GM23338 (cell line): ENCODE data around the gene PHRF1. TPM values are rescaled to one million over a fixed set of nuclear protein-coding genes. Genes with fewer than 3 reads are reported as not detected.

Experiments used
- ATAC-seq: fragments of 200-7000 bp; cut with Tn5 transposase; 3 replicates; pipeline ENCODE4 v1.9.1; 2020
- DNase-seq: peaks from one replicate; pipeline ENCODE4 v3.0.0-alpha.2; 2015; ENCODE audit warnings: low spot score
- H2AFZ ChIP-seq: fragments of 200-600 bp; sonication (generic); 2 replicates; pipeline ENCODE4 v1.8.0; 2016; ENCODE audit warnings: antibody characterized with exemption, mild to moderate bottlenecking, moderate library complexity
- H3F3A ChIP-seq: fragments of 200-600 bp; sonication (generic); replicated peaks from 2 replicates; pipeline ENCODE4 v1.8.0; 2017; ENCODE audit warnings: antibody characterized with exemption, mixed run types, low read depth
- H3K27ac ChIP-seq: fragments of 200-600 bp; sonication (generic); 2 replicates; pipeline ENCODE4 v1.6.1; 2016; ENCODE audit warnings: low read depth
- H3K27me3 ChIP-seq: fragments of 200-600 bp; sonication (generic); 2 replicates; pipeline ENCODE4 v1.8.0; 2016; ENCODE audit warnings: mild to moderate bottlenecking, mixed run types, moderate library complexity; ENCODE audit not compliant: insufficient read depth
- H3K36me3 ChIP-seq: fragments of 200-600 bp; sonication (generic); 2 replicates; pipeline ENCODE4 v1.8.0; 2016; ENCODE audit warnings: mild to moderate bottlenecking; ENCODE audit not compliant: insufficient read depth
- H3K4me1 ChIP-seq: fragments of 200-600 bp; sonication (generic); 2 replicates; pipeline ENCODE4 v1.8.0; 2016; ENCODE audit warnings: mild to moderate bottlenecking, moderate library complexity; ENCODE audit not compliant: insufficient read depth
- H3K4me2 ChIP-seq: fragments of 200-600 bp; sonication (generic); 2 replicates; pipeline ENCODE4 v1.7.1; 2017; ENCODE audit warnings: mixed run types
- H3K4me3 ChIP-seq: fragments of 200-600 bp; sonication (generic); 2 replicates; pipeline ENCODE4 v1.6.1; 2016; ENCODE audit warnings: mixed run types
- H3K79me2 ChIP-seq: fragments of 200-600 bp; sonication (generic); replicated peaks from 2 replicates; pipeline ENCODE4 v1.8.0; 2017; ENCODE audit warnings: mild to moderate bottlenecking; ENCODE audit not compliant: insufficient read depth
- H3K9me2 ChIP-seq: fragments of 200-600 bp; sonication (generic); 2 replicates; pipeline ENCODE4 v1.8.0; 2017; ENCODE audit not compliant: insufficient read depth
- H4K20me1 ChIP-seq: fragments of 200-600 bp; sonication (generic); replicated peaks from 2 replicates; pipeline ENCODE4 v1.8.0; 2017; ENCODE audit warnings: mild to moderate bottlenecking; ENCODE audit not compliant: insufficient read depth
- H3K27ac Mint-ChIP-seq: 2 replicates; pipeline ENCODE4 v1.8.0; 2020; ENCODE audit warnings: inconsistent platforms, mild to moderate bottlenecking, moderate library complexity, mixed read lengths
- H3K27me3 Mint-ChIP-seq: 3 replicates; pipeline ENCODE4 v1.8.0; 2022; ENCODE audit warnings: low read depth, mild to moderate bottlenecking, moderate library complexity, mixed read lengths, inconsistent platforms; ENCODE audit not compliant: insufficient read depth, poor library complexity
- H3K36me3 Mint-ChIP-seq: 3 replicates; pipeline ENCODE4 v1.8.0; 2021; ENCODE audit warnings: low read depth, mild to moderate bottlenecking, inconsistent platforms, moderate library complexity, mixed read lengths
- H3K4me1 Mint-ChIP-seq: 3 replicates; pipeline ENCODE4 v1.8.0; 2020; ENCODE audit warnings: mild to moderate bottlenecking, inconsistent platforms, mixed read lengths
- H3K4me3 Mint-ChIP-seq: 3 replicates; pipeline ENCODE4 v1.8.0; 2021; ENCODE audit warnings: moderate library complexity, mild to moderate bottlenecking, inconsistent platforms, mixed read lengths
- H3K9me3 Mint-ChIP-seq: 3 replicates; pipeline ENCODE4 v1.8.0; 2020; ENCODE audit warnings: moderate library complexity, mild to moderate bottlenecking, inconsistent platforms, mixed read lengths
- CREB1 ChIP-seq: fragments of 250-450 bp; sonication (Bioruptor Pico); IDR thresholded peaks from 2 replicates; pipeline ENCODE4 v1.5.0; 2020; ENCODE audit warnings: low read depth, mild to moderate bottlenecking, moderate library complexity
- ETS1 ChIP-seq: IDR thresholded peaks from 2 replicates; pipeline ENCODE4 v1.6.1; 2016; ENCODE audit warnings: antibody characterized with exemption
- EZH2 ChIP-seq: fragments of 200-600 bp; sonication (generic); IDR thresholded peaks from one replicate; pipeline ENCODE4 v1.8.0; 2017; ENCODE audit warnings: antibody characterized with exemption, mild to moderate bottlenecking, low read depth; ENCODE audit not compliant: unreplicated experiment
- EZH2phosphoT487 ChIP-seq: fragments of 200-600 bp; sonication (generic); IDR thresholded peaks from one replicate; pipeline ENCODE4 v1.8.1; 2018; ENCODE audit warnings: antibody characterized with exemption; ENCODE audit not compliant: unreplicated experiment
- JUNB ChIP-seq: IDR thresholded peaks from one replicate; pipeline ENCODE4 v1.6.1; 2016; ENCODE audit warnings: antibody characterized with exemption; ENCODE audit not compliant: unreplicated experiment
- NANOG ChIP-seq: IDR thresholded peaks from 2 replicates; pipeline ENCODE4 v1.6.1; 2016; ENCODE audit warnings: antibody characterized with exemption, borderline replicate concordance
- POLR2AphosphoS5 ChIP-seq: IDR thresholded peaks from 2 replicates; pipeline ENCODE4 v1.6.1; 2016; ENCODE audit warnings: antibody characterized with exemption, low read depth
- STAT1 ChIP-seq: IDR thresholded peaks from one replicate; pipeline ENCODE4 v1.6.1; 2016; ENCODE audit warnings: antibody characterized with exemption; ENCODE audit not compliant: unreplicated experiment
- ZNF114 ChIP-seq: fragments of 250-450 bp; sonication (Bioruptor Pico); IDR thresholded peaks from 2 replicates; pipeline ENCODE4 v1.5.0; 2020; ENCODE audit warnings: mild to moderate bottlenecking, moderate library complexity
- ZNF331 ChIP-seq: fragments of 250-450 bp; sonication (Bioruptor Pico); IDR thresholded peaks from 2 replicates; pipeline ENCODE4 v1.5.0; 2020; ENCODE audit warnings: low read depth, mild to moderate bottlenecking, moderate library complexity
- polyA plus RNA-seq: library from polyadenylated mRNA; unstranded; fragments of >200 nt; fragmentation: Nextera tagmentation; extraction: Ambion mirVana; gene quantifications from 2 replicates; pipeline ENCODE4 v1.2.1, GENCODE V29; 2016
- total RNA-seq: library from RNA; depleted of rRNA; stranded (reverse); fragments of >200 nt; shearing (Covaris generic); gene quantifications from 2 replicates; pipeline ENCODE4 v1.2.3, GENCODE V29; 2014
- TF ChIP-seq, protein P1 (sequence below), 2 experiments: fragments of 200-600 bp in 1 of 2; sonication (generic) in 1 of 2; conservative IDR thresholded peaks; 2 replicates each; pipeline versions ENCODE4 v1.5.1 to v1.6.1; 2016 to 2017; ENCODE audit warnings: antibody characterized with exemption in 2 of 2, low read depth in 2 of 2, mild to moderate bottlenecking in 2 of 2, moderate library complexity in 1 of 2
- TF ChIP-seq, protein P2 (sequence below): IDR thresholded peaks from one replicate; pipeline ENCODE4 v1.6.1; 2018; ENCODE audit warnings: antibody characterized with exemption; ENCODE audit not compliant: unreplicated experiment

The PHRF1 gene
- total and polyA plus RNA-seq, 2 experiments from 2014 or later = 11.0 to 45.9 TPM

DNA sequence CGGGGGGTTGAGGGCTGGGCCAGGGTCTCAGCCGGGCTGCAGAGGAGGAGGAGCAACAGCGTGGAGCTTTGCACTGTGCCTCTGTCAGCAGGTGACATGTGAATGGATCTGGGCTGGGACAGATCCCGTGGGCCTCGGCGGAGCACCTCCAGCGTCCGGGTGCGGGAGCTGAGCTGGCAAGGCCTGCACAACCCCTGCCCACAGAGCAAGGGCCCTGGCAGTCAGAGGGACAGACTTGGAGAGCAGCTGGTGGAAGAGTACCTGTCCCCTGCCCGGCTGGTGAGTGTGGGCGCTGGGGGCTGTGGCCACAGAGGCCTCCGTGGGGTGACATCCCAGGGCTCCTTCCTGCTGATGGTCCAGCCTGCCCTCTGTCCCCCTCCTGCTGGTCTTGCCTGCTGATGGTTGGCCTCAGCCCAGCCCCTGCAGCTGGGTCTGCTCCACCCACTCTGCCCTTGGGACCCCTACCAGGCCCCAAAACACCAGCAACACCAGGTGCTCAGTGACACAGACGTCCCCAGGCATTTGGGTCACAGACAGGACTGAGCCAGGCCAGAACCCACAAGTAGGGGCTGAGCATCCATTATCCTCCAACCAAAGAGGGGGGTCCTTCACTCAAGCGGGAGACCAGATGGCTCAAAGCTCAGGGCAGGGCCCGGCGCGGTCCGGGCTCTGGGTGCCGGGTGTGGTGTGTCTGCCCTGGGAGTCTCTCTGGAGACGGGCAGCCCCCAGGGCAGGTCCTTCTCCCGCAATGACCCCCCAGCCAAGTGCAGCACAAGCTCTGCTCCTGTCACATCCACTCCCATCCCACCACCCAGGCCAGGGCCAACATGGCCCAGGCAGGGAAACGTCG lies 35.5 kb upstream of the PHRF1 start:
- Histone ChIP-seq H2AFZ (no peak overlapping the region), H3K9me2 (no peaks in the 10 kb centered on the region), H3F3A (peaks cover 11% of the 10 kb centered on the region), H3K4me1 (no peaks in the 10 kb centered on the region; the same call in 1 of the 2 replicates), H3K27ac (no peak overlapping the region), H4K20me1 (no peaks in the 10 kb centered on the region), H3K4me2 (no peak overlapping the region), H3K79me2 (no peaks in the 10 kb centered on the region), H3K36me3 (no peaks in the 10 kb centered on the region), H3K27me3 (peaks cover 17% of the 10 kb centered on the region; the same call in 1 of the 2 replicates), H3K4me3 (no peak overlapping the region)
- H3K4me1 Mint-ChIP-seq = peaks cover 3% of the 10 kb centered on the region; the same call in 2 of the 3 replicates
- ATAC-seq (no peak), DNase-seq (no peak)
- H3K36me3 Mint-ChIP-seq = peaks cover 5% of the 10 kb centered on the region
- H3K4me3 Mint-ChIP-seq = no peak overlapping the region
- H3K27me3 Mint-ChIP-seq = peaks cover 23% of the 10 kb centered on the region
- H3K27ac Mint-ChIP-seq = no peak overlapping the region
- no peak for TF ChIP-seq JUNB
- H3K9me3 Mint-ChIP-seq = peaks cover 2% of the 10 kb centered on the region; the same call in 2 of the 3 replicates

- H3K27ac ChIP-seq = no peak overlapping the region
- TF ChIP-seq STAT1 (no peak), POLR2AphosphoS5 (no peak), ZNF331 (CRISPR knock-in tag) (no peak), EZH2phosphoT487 (no peak), CREB1 (CRISPR knock-in tag) (no peak), EZH2 (no peak), ETS1 (no peak), ZNF114 (CRISPR knock-in tag) (no peak), JUNB (no peak), NANOG (no peak)
- TF ChIP-seq, protein P1, sequence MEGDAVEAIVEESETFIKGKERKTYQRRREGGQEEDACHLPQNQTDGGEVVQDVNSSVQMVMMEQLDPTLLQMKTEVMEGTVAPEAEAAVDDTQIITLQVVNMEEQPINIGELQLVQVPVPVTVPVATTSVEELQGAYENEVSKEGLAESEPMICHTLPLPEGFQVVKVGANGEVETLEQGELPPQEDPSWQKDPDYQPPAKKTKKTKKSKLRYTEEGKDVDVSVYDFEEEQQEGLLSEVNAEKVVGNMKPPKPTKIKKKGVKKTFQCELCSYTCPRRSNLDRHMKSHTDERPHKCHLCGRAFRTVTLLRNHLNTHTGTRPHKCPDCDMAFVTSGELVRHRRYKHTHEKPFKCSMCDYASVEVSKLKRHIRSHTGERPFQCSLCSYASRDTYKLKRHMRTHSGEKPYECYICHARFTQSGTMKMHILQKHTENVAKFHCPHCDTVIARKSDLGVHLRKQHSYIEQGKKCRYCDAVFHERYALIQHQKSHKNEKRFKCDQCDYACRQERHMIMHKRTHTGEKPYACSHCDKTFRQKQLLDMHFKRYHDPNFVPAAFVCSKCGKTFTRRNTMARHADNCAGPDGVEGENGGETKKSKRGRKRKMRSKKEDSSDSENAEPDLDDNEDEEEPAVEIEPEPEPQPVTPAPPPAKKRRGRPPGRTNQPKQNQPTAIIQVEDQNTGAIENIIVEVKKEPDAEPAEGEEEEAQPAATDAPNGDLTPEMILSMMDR (conservative IDR thresholded peaks at IDR 0.05; ENCODE audit: low read depth in 2 of 2) = no peak
- TF ChIP-seq, protein P2, sequence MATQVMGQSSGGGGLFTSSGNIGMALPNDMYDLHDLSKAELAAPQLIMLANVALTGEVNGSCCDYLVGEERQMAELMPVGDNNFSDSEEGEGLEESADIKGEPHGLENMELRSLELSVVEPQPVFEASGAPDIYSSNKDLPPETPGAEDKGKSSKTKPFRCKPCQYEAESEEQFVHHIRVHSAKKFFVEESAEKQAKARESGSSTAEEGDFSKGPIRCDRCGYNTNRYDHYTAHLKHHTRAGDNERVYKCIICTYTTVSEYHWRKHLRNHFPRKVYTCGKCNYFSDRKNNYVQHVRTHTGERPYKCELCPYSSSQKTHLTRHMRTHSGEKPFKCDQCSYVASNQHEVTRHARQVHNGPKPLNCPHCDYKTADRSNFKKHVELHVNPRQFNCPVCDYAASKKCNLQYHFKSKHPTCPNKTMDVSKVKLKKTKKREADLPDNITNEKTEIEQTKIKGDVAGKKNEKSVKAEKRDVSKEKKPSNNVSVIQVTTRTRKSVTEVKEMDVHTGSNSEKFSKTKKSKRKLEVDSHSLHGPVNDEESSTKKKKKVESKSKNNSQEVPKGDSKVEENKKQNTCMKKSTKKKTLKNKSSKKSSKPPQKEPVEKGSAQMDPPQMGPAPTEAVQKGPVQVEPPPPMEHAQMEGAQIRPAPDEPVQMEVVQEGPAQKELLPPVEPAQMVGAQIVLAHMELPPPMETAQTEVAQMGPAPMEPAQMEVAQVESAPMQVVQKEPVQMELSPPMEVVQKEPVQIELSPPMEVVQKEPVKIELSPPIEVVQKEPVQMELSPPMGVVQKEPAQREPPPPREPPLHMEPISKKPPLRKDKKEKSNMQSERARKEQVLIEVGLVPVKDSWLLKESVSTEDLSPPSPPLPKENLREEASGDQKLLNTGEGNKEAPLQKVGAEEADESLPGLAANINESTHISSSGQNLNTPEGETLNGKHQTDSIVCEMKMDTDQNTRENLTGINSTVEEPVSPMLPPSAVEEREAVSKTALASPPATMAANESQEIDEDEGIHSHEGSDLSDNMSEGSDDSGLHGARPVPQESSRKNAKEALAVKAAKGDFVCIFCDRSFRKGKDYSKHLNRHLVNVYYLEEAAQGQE = no peak
Measured at GRCh38 chr11:541433-541885, 34.8 kb upstream of the PHRF1 start.

More at GRCh38 chr11:541433-541885, 34.8 kb upstream of the PHRF1 start:
- DNase-seq = no peak
- ATAC-seq = no peak
- H3K36me3 Mint-ChIP-seq = peaks cover 3% of the 10 kb centered on the region; the same call in 2 of the 3 replicates
- H2AFZ ChIP-seq = no peak overlapping the region
- no peaks in the 10 kb centered on the region; the same call in 2 of the 3 replicates for H3K4me1 Mint-ChIP-seq
- H3K4me3 Mint-ChIP-seq = no peak overlapping the region
- H3K4me2 ChIP-seq = no peak overlapping the region
- H3K27me3 Mint-ChIP-seq = peaks cover 23% of the 10 kb centered on the region
- H3K9me2 ChIP-seq = no peaks in the 10 kb centered on the region
- H3K4me1 ChIP-seq = no peaks in the 10 kb centered on the region; the same call in 1 of the 2 replicates
- H3K9me3 Mint-ChIP-seq = no peaks in the 10 kb centered on the region
- no peaks in the 10 kb centered on the region for H3K79me2 ChIP-seq
- H4K20me1 ChIP-seq = no peaks in the 10 kb centered on the region
- peaks cover 13% of the 10 kb centered on the region; the same call in 1 of the 2 replicates for H3K27me3 ChIP-seq
- H3F3A ChIP-seq = peaks cover 6% of the 10 kb centered on the region
- H3K4me3 ChIP-seq = no peak overlapping the region
- no peaks in the 10 kb centered on the region for H3K36me3 ChIP-seq
- no peak overlapping the region for H3K27ac Mint-ChIP-seq
